ENCODE measurements around the gene PHACTR3. TPM values are rescaled to one million over a fixed set of nuclear protein-coding genes. Genes with fewer than 3 reads are reported as not detected.

Gene PHACTR3
- polyA plus RNA-seq, 2 of the 4 experiments (the other 2 are of a cell fraction): not detected

DNA sequence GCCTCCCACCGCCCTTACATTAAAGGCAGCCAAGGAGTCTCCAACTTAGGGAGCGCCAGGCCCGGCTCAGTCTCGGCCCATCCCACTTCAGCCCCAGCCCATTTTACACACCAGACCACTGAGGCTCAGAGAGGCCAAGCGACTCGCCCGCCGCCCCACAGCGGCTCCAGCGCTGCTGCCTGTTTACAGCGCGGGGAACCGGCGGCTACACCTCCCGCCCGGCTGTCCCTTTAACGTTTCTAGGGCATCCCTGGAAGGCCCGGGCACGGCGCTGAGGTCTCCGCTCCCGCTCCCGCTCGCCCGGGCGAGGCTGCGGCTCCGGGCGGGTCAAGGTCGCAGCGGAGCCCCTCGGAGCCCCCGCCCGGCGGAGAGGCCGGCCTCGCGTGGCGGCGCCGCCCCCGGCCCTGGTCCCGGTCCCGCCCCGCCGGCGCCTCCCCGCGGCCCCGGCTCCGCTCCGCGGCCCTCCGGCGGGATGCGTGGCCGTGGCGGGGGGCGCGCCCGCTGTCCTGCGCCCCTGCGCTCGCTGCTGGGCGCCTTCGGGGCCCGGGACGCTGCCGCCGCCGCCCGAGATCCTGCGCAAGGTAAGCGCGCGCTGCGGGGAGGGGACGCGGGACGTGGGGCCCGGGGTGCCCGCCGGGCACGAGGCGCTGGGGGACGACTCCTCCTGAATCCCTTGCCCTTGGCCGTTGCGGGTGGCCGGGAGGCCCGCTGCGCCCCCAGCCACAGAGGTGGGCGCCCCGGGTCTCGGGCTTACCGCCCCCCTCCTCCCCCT, 27.1 kb upstream of the PHACTR3 start:
- DNase-seq (ENCODE audit: low read depth in 1 of 2, low spot score in 1 of 2): no peak
- Histone ChIP-seq H3K9me3 (no peaks in the 10 kb centered on the region), H3K4me3 (peak overlapping the region; percentile 38; the same call in 2 of the 3 replicates), H3K4me2 (peak overlapping the region; percentile 78), H3K27ac (peak overlapping the region in 1 of 2 experiments; percentile 40; a peak in 1 of 6 replicates), H3K4me1 (no peaks in the 10 kb centered on the region)
- ChIA-PET POLR2A (no interaction called here), CTCF (interaction anchor here (1.2 to 1.5 kb wide), 2 partner anchors 18 to 174 kb away, joined by 4 to 7 read pairs; no protein-coding TSS in a partner anchor)
- WGBS (ENCODE audit: missing lambda C conversion rate): 18% methylated on average over 12 of the region's 95 CpGs
- no peak for FAIRE-seq
- TF ChIP-seq SMC3 (IDR thresholded peaks at IDR 0.05): no peak
- TF ChIP-seq, protein P1, sequence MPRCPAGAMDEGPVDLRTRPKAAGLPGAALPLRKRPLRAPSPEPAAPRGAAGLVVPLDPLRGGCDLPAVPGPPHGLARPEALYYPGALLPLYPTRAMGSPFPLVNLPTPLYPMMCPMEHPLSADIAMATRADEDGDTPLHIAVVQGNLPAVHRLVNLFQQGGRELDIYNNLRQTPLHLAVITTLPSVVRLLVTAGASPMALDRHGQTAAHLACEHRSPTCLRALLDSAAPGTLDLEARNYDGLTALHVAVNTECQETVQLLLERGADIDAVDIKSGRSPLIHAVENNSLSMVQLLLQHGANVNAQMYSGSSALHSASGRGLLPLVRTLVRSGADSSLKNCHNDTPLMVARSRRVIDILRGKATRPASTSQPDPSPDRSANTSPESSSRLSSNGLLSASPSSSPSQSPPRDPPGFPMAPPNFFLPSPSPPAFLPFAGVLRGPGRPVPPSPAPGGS (IDR thresholded peaks at IDR 0.05): no peak
- no peak for TF ChIP-seq ZSCAN20 (CRISPR knock-in tag; IDR thresholded peaks at IDR 0.05)
- no peak for TF ChIP-seq PHF8 (IDR thresholded peaks at IDR 0.05; ENCODE audit: borderline replicate concordance, low read depth)
- no peak for TF ChIP-seq KDM5A (IDR thresholded peaks at IDR 0.05)
- TF ChIP-seq, protein P2, sequence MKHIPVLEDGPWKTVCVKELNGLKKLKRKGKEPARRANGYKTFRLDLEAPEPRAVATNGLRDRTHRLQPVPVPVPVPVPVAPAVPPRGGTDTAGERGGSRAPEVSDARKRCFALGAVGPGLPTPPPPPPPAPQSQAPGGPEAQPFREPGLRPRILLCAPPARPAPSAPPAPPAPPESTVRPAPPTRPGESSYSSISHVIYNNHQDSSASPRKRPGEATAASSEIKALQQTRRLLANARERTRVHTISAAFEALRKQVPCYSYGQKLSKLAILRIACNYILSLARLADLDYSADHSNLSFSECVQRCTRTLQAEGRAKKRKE (CRISPR knock-in tag; IDR thresholded peaks at IDR 0.05; ENCODE audit: low read depth): no peak
- TF ChIP-seq ZNF302 (CRISPR knock-in tag; IDR thresholded peaks at IDR 0.05): no peak
- TF ChIP-seq RARB (CRISPR knock-in tag; IDR thresholded peaks at IDR 0.05): no peak
- ATAC-seq: 0 out of 6 replicates have a peak, but pooled peaks of 1 of the 2 experiments have one; percentile 14

DNA sequence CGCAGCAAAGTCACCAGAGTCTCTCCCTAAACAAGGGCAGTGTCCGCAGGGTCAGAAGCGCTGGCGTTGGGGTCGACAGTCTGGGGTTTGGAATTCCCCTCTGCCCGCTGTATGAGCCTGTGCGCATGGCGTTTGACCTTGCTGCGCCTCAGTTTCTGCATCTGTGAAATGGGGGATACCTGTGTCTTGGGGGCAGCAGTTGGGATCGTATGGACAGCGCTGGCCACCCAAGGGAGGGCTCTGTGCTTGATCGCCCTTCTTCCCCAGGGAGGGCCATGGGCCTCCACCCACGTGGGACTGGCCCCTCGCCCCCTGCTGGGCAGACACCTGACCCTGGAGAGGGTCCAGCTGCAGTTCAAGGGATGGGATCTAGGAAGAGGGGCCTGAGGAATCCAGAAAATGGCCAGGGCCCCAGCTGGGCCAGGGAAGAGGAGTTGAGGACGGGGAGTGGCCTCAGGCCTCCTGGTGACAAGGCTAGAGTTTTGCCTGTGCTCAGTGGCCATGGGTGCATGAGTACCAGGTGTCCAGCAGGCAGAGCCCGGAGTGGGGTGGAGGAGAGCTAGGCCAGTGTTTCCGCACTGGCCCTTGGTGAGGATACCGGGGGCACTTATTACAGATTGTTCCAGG, 26.4 kb upstream of the PHACTR3 start:
- H3K4me3 ChIP-seq: peak overlapping the region; percentile 38; the same call in 2 of the 3 replicates
- H3K27ac ChIP-seq: no peak overlapping the region
- no peaks in the 10 kb centered on the region for H3K4me1 ChIP-seq
- no peaks in the 10 kb centered on the region for H3K9me3 ChIP-seq
- 57% methylated on average over 10 of the region's 18 CpGs for WGBS (ENCODE audit: missing lambda C conversion rate)
- ATAC-seq (peak in 1 of 2 experiments; percentile 30; a peak in 1 of 6 replicates), FAIRE-seq (no peak), DNase-seq (ENCODE audit: low read depth in 1 of 2, low spot score in 1 of 2) (no peak)
- peak overlapping the region; percentile 78 for H3K4me2 ChIP-seq
- no peak for TF ChIP-seq MAZ (IDR thresholded peaks at IDR 0.05; ENCODE audit: borderline replicate concordance, low read depth, low read length)
- CTCF ChIA-PET: no interaction called here
- POLR2A ChIA-PET: no interaction called here

DNA sequence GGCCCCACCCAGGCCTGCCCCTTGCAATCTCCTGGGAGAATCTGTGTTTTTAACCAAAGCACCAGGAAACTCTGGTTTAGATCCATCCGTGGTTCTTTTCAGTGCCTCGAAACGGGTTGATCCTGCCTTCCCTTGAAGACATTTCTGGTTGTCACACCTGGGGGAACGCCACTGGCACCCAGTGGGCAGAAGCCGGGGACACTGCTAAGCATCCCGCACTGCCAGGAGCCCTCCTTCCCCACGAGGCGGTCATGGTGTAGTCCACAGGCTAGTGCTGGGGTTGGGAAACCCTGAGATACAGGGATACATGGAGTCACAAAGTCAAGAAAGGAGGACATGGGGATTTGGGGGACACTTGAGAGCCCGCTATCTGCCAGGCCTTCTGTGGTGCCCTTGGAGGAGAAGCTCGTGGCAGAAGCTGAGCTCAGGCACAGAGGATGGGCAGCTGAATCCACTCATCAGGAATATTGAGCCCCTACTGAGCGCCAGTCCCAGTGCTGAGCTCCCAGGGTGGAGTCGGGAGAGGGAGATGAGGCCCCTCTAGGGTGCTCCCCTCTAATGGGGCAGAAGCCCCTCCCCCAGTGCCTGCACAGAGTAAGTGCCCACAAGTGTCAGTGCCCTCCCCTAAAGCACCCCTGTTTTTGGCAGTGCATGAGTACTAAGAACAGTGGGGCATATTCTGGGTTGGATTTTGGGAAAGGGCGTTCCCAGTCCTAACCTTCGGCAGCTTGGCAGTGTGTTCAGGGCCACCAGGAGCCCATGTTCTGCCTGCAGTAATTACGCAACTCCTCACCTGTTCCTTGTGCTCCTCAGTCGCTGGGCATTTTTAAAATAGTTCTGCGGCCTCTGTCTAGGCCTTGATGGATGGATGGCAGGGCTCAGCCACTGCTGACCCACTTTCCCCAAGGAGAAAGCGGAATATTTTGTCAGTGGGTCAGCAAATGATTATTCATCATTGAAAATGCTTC, 25.6 kb upstream of the PHACTR3 start:
- 17% methylated on average over 9 of the region's 18 CpGs for WGBS (ENCODE audit: missing lambda C conversion rate)
- POLR2A ChIA-PET: no interaction called here

More for the DNA sequence above, 25.6 kb upstream of the PHACTR3 start:
- no peaks in the 10 kb centered on the region for H3K4me1 ChIP-seq
- no peaks in the 10 kb centered on the region for H3K9me3 ChIP-seq
- H3K4me2 ChIP-seq: no peak overlapping the region
- no peak overlapping the region for H3K4me3 ChIP-seq
- ATAC-seq (no peak), FAIRE-seq (no peak), DNase-seq (ENCODE audit: low read depth in 1 of 2, low spot score in 1 of 2) (no peak)
- TF ChIP-seq CBX8 (IDR thresholded peaks at IDR 0.05): no peak
- no peak for TF ChIP-seq ZNF302 (CRISPR knock-in tag; IDR thresholded peaks at IDR 0.05)
- no peak for TF ChIP-seq CBX2 (IDR thresholded peaks at IDR 0.05; ENCODE audit: borderline replicate concordance, low read depth)
- no peak for TF ChIP-seq SMC3 (IDR thresholded peaks at IDR 0.05)
- TF ChIP-seq ZSCAN20 (CRISPR knock-in tag; IDR thresholded peaks at IDR 0.05): no peak
- TF ChIP-seq, protein P3, sequence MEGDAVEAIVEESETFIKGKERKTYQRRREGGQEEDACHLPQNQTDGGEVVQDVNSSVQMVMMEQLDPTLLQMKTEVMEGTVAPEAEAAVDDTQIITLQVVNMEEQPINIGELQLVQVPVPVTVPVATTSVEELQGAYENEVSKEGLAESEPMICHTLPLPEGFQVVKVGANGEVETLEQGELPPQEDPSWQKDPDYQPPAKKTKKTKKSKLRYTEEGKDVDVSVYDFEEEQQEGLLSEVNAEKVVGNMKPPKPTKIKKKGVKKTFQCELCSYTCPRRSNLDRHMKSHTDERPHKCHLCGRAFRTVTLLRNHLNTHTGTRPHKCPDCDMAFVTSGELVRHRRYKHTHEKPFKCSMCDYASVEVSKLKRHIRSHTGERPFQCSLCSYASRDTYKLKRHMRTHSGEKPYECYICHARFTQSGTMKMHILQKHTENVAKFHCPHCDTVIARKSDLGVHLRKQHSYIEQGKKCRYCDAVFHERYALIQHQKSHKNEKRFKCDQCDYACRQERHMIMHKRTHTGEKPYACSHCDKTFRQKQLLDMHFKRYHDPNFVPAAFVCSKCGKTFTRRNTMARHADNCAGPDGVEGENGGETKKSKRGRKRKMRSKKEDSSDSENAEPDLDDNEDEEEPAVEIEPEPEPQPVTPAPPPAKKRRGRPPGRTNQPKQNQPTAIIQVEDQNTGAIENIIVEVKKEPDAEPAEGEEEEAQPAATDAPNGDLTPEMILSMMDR (IDR thresholded peaks at IDR 0.05): no peak
- TF ChIP-seq, protein P4, sequence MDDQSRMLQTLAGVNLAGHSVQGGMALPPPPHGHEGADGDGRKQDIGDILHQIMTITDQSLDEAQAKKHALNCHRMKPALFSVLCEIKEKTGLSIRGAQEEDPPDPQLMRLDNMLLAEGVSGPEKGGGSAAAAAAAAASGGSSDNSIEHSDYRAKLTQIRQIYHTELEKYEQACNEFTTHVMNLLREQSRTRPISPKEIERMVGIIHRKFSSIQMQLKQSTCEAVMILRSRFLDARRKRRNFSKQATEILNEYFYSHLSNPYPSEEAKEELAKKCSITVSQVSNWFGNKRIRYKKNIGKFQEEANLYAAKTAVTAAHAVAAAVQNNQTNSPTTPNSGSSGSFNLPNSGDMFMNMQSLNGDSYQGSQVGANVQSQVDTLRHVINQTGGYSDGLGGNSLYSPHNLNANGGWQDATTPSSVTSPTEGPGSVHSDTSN (IDR thresholded peaks at IDR 0.05): no peak
- no peak for TF ChIP-seq FOSB (CRISPR knock-in tag; IDR thresholded peaks at IDR 0.05)
- no peak for TF ChIP-seq HOXA7 (CRISPR knock-in tag; IDR thresholded peaks at IDR 0.05)
- TF ChIP-seq, protein P5, sequence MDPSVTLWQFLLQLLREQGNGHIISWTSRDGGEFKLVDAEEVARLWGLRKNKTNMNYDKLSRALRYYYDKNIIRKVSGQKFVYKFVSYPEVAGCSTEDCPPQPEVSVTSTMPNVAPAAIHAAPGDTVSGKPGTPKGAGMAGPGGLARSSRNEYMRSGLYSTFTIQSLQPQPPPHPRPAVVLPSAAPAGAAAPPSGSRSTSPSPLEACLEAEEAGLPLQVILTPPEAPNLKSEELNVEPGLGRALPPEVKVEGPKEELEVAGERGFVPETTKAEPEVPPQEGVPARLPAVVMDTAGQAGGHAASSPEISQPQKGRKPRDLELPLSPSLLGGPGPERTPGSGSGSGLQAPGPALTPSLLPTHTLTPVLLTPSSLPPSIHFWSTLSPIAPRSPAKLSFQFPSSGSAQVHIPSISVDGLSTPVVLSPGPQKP (IDR thresholded peaks at IDR 0.05; ENCODE audit: low read depth, low read length): no peak
- TF ChIP-seq ZFP36 (IDR thresholded peaks at IDR 0.05; ENCODE audit: borderline replicate concordance, partially characterized antibody): no peak
- TF ChIP-seq BHLHE40 (IDR thresholded peaks at IDR 0.05; ENCODE audit: low read depth, low read length): no peak
- no peak for TF ChIP-seq ESRRA (IDR thresholded peaks at IDR 0.05; ENCODE audit: borderline replicate concordance, low read length)
- no peak for TF ChIP-seq NR3C1 (IDR thresholded peaks at IDR 0.05)
- no peak for TF ChIP-seq MAZ (IDR thresholded peaks at IDR 0.05; ENCODE audit: borderline replicate concordance, low read depth, low read length)
- TF ChIP-seq HOXB13 (CRISPR knock-in tag; IDR thresholded peaks at IDR 0.05; ENCODE audit: low read depth): no peak
- TF ChIP-seq EHMT2 (IDR thresholded peaks at IDR 0.05; ENCODE audit: low read depth): no peak
- CTCF ChIA-PET: interaction anchor here (4.2 kb wide), 1 partner anchor 8 kb away, joined by 33 read pairs; no protein-coding TSS in a partner anchor
- no peak overlapping the region for H3K27ac ChIP-seq

Measured in A549 (cell line).